Uterus (tissue), 2 donors: ENCODE results near the gene TMEM72.

Experiments used
- POLR2A ChIP-seq, 2 donors: fragments of 450-650 bp; IDR thresholded peaks; one replicate each; pipeline ENCODE4 v1.6.1; 2016; ENCODE audit warnings: antibody characterized with exemption in 2 of 2, mild to moderate bottlenecking in 1 of 2, moderate library complexity in 1 of 2
- TF ChIP-seq, protein P1 (sequence below), 4 experiments: fragments of 200-600 bp in 2 of 4; fragments of 450-650 bp in 2 of 4; sonication (generic) in 2 of 4; IDR thresholded peaks; one replicate each; pipeline ENCODE4 v1.5.1; 2016 to 2019; ENCODE audit warnings: antibody characterized with exemption in 4 of 4, mild to moderate bottlenecking in 2 of 4, moderate library complexity in 1 of 4

DNA sequence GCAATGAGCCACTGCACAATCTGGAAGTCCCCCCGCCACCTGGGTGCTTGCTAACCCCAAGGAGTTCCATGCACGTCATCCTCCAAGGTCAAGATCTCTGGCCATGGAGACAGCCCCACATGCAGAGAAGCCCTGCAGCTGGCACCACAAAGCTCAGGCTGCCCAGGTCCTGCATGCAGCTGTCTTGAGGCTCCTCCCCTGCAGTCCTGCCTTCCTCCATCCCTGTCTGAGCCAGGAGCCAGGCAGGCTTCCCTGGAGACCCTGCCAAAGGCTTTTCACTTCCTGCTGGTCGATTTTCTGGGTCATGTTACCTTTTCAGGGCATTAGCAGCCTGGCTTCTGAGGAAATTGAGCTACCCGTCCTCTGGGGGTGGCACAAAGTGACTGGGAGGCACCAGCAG lies 12.5 kb upstream of the TMEM72 start:
- TF ChIP-seq POLR2A (IDR thresholded peaks at IDR 0.05), result no peak
- TF ChIP-seq, protein P1, sequence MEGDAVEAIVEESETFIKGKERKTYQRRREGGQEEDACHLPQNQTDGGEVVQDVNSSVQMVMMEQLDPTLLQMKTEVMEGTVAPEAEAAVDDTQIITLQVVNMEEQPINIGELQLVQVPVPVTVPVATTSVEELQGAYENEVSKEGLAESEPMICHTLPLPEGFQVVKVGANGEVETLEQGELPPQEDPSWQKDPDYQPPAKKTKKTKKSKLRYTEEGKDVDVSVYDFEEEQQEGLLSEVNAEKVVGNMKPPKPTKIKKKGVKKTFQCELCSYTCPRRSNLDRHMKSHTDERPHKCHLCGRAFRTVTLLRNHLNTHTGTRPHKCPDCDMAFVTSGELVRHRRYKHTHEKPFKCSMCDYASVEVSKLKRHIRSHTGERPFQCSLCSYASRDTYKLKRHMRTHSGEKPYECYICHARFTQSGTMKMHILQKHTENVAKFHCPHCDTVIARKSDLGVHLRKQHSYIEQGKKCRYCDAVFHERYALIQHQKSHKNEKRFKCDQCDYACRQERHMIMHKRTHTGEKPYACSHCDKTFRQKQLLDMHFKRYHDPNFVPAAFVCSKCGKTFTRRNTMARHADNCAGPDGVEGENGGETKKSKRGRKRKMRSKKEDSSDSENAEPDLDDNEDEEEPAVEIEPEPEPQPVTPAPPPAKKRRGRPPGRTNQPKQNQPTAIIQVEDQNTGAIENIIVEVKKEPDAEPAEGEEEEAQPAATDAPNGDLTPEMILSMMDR (IDR thresholded peaks at IDR 0.05), result no peak
